Measurements from ENCODE around the gene SPSB2. TPM values are rescaled to one million over a fixed set of nuclear protein-coding genes. Genes with fewer than 3 reads are reported as not detected.
"Not testable (repeated sequence)": the region's sequence is repeated elsewhere in the genome, so short reads cannot be mapped to it uniquely, and the experiment has no call there.

Gene SPSB2
- total RNA-seq, 1 donor: 11.9 TPM

GRCh38 chr12:6867413-6868210 is 5.5 kb downstream of the SPSB2 start, which contains the start of gene TPI1:
TSS of gene TPI1 (plus strand) at chr12:6867531. CDS start at chr12:6867567, 36 bp downstream.
- no peak for TF ChIP-seq CTCF (IDR thresholded peaks at IDR 0.05; ENCODE audit: extremely low read depth, low read depth, low read length)
- Histone ChIP-seq H2AFZ (ENCODE audit: low read length) (peak within 1 kb of the TSS; percentile 76), H3K27ac (ENCODE audit: low read depth, low read length) (peak within 1 kb of the TSS; percentile 70), H3K9me3 (ENCODE audit: low read depth, low read length) (no peaks in the 10 kb centered on the region), H3K4me3 (ENCODE audit: insufficient read depth, low read length) (peak within 1 kb of the TSS; percentile 81), H3K4me1 (ENCODE audit: insufficient read depth, low read length) (peaks cover 39% of the 10 kb centered on the region), H3K27me3 (ENCODE audit: insufficient read depth, low read length) (no peaks in the 10 kb centered on the region), H4K20me1 (ENCODE audit: insufficient read depth, low read length) (peaks cover 42% of the 10 kb centered on the region), H3K4me2 (ENCODE audit: insufficient read depth, low read length) (peak within 1 kb of the TSS; percentile 94), H3K36me3 (ENCODE audit: insufficient read depth, low read length) (peaks cover 46% of the 10 kb centered on the region), H3K79me2 (ENCODE audit: insufficient read depth, low read length) (peaks cover 50% of the 10 kb centered on the region)
- DNase-seq (ENCODE audit: insufficient read length, low spot score, missing footprints): peak; percentile 98

DNA sequence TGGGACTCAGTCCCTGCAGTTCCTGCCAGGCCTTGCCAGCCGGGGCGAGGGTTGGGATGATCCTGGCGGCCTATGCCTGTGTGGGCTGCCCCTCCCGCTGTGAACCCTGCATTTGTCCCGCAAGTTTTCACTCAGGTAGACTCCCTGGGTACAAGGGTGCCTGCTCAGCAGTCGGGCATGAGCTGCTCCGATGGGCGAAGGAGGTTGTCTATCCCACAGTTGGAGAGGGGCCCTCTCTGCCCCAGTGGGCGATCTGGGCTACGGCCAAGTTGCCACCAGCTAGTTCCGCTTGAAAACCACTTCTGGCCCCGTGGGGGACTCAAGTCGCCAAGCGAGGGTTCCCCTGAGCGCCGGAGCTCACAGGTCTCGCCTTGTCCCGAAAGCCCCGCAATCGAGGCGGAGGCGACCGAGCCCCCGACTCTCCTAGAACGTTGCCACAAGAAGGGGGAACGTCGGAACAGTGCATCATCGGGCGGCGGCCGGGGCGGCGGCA is 6.1 kb downstream of the SPSB2 start:
- Histone ChIP-seq H3K9me3 (ENCODE audit: low read depth, low read length) (no peaks in the 10 kb centered on the region), H3K27me3 (ENCODE audit: insufficient read depth, low read length) (no peaks in the 10 kb centered on the region), H4K20me1 (ENCODE audit: insufficient read depth, low read length) (peaks cover 39% of the 10 kb centered on the region), H3K36me3 (ENCODE audit: insufficient read depth, low read length) (peaks cover 51% of the 10 kb centered on the region), H3K4me2 (ENCODE audit: insufficient read depth, low read length) (peak overlapping the region; percentile 88), H2AFZ (ENCODE audit: low read length) (peak overlapping the region; percentile 76), H3K79me2 (ENCODE audit: insufficient read depth, low read length) (peaks cover 44% of the 10 kb centered on the region), H3K4me3 (ENCODE audit: insufficient read depth, low read length) (peak overlapping the region; percentile 81), H3K4me1 (ENCODE audit: insufficient read depth, low read length) (peaks cover 36% of the 10 kb centered on the region), H3K27ac (ENCODE audit: low read depth, low read length) (peak overlapping the region; percentile 52)
- no peak for TF ChIP-seq CTCF (IDR thresholded peaks at IDR 0.05; ENCODE audit: extremely low read depth, low read depth, low read length)
- DNase-seq (ENCODE audit: insufficient read length, low spot score, missing footprints): no peak

GRCh38 chr12:6866163-6866919 is 6.8 kb downstream of the SPSB2 start:
- H3K4me1 ChIP-seq (ENCODE audit: insufficient read depth, low read length): peaks cover 32% of the 10 kb centered on the region
- no peak for TF ChIP-seq CTCF (IDR thresholded peaks at IDR 0.05; ENCODE audit: extremely low read depth, low read depth, low read length)
- H3K27ac ChIP-seq (ENCODE audit: low read depth, low read length): peak overlapping the region; percentile 52
- peak; percentile 87 for DNase-seq (ENCODE audit: insufficient read length, low spot score, missing footprints)
- H3K27me3 ChIP-seq (ENCODE audit: insufficient read depth, low read length): no peaks in the 10 kb centered on the region
- H3K9me3 ChIP-seq (ENCODE audit: low read depth, low read length): no peaks in the 10 kb centered on the region
- peak overlapping the region; percentile 81 for H3K4me3 ChIP-seq (ENCODE audit: insufficient read depth, low read length)
- peak overlapping the region; percentile 88 for H3K4me2 ChIP-seq (ENCODE audit: insufficient read depth, low read length)
- peaks cover 33% of the 10 kb centered on the region for H4K20me1 ChIP-seq (ENCODE audit: insufficient read depth, low read length)
- peaks cover 57% of the 10 kb centered on the region for H3K36me3 ChIP-seq (ENCODE audit: insufficient read depth, low read length)
- no peak overlapping the region for H2AFZ ChIP-seq (ENCODE audit: low read length)
- H3K79me2 ChIP-seq (ENCODE audit: insufficient read depth, low read length): peaks cover 38% of the 10 kb centered on the region

GRCh38 chr12:6865307-6865706 is 7.8 kb downstream of the SPSB2 start:
- H3K4me2 ChIP-seq (ENCODE audit: insufficient read depth, low read length); H2AFZ ChIP-seq (ENCODE audit: low read length); H3K9me3 ChIP-seq (ENCODE audit: low read depth, low read length); DNase-seq (ENCODE audit: insufficient read length, low spot score, missing footprints); H3K27ac ChIP-seq (ENCODE audit: low read depth, low read length); H3K27me3 ChIP-seq (ENCODE audit: insufficient read depth, low read length); H3K4me3 ChIP-seq (ENCODE audit: insufficient read depth, low read length): not testable (repeated sequence)
- peaks cover 25% of the 10 kb centered on the region for H4K20me1 ChIP-seq (ENCODE audit: insufficient read depth, low read length)
- H3K36me3 ChIP-seq (ENCODE audit: insufficient read depth, low read length): peaks cover 59% of the 10 kb centered on the region
- peaks cover 32% of the 10 kb centered on the region for H3K4me1 ChIP-seq (ENCODE audit: insufficient read depth, low read length)
- H3K79me2 ChIP-seq (ENCODE audit: insufficient read depth, low read length): peaks cover 29% of the 10 kb centered on the region

Measured in osteoblast (primary cell).